NK-92 treated with Interleukin-12 subunit alpha and Interleukin-12 subunit beta, amount 100 ng/mL, for 24 hours (cell line): Measurements from ENCODE around the gene FAM47A.

Experiments
- DNase-seq: peaks from one replicate; lab custom pipeline; 2025; lab: John Stamatoyannopoulos, UW

FAM47A gene

GRCh38 chrX:34132028-34132427 is at the start of gene FAM47A:
Gene FAM47A (minus strand): TSS chrX:34132314. CDS start chrX:34132278, 36 bp downstream.
- DNase-seq = no peak

- no peak for DNase-seq
Measured at GRCh38 chrX:34147345-34147744, 15.2 kb upstream of the FAM47A start.

DNA sequence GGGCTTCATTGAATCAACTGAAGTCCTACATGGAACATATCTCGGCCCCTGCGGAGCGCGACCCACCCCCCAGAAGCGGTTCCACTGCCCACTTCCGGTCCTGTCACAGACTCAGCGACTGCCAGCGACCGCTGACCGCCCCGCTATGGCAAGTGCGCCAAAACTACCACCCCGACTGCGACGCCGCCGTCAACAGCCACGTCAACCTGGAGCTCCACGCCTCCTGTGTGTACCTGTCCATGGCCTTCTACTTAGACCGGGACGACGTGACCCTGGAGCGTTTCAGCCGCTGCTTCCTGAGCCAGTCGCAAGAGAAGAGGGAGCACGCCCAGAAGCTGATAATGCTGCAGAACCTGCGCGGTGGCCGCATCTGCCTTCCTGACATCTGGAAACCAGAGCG is 14.8 kb upstream of the FAM47A start:
- DNase-seq = no peak

- no peak for DNase-seq
Measured at GRCh38 chrX:34144246-34144645, 12.1 kb upstream of the FAM47A start.

GRCh38 chrX:34140816-34141215 is 8.7 kb upstream of the FAM47A start:
- no peak for DNase-seq

DNA sequence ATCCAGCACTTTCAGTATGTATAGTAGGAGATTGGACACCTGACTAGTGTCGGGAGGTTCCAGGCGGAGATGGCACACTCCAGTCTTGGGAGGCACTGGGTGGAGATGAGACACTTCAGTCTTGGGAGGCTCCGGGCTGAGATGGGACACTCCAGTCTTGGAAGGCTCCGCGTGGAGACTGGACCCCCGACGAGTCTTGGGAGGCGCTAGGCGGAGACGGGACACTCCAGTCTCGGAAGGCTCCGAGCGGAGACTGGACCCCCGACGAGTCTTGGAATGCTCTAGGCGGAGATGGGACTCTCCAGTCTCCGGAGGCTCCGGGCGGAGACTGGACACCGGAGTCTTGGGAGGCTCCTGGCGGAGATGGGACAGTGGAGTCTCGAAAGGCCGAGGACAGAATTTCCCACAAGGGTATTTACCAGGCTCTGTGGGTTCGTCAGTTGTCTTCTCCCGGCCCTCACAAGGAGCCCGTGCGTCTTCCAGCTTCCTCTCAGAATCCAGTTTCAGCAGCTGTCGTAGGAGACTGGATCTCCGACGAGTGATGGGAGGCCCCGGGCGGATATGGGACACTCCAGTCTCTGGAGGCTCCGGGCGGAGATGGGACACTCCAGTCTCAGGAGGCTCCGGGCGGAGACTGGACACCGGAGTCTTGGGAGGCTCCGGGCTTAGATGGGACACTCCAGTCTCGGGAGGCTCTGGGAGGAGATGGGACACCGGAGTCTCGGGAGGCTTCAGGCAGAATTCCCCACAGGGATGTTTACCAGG is 952 bp downstream of the FAM47A start:
- no peak for DNase-seq

DNA sequence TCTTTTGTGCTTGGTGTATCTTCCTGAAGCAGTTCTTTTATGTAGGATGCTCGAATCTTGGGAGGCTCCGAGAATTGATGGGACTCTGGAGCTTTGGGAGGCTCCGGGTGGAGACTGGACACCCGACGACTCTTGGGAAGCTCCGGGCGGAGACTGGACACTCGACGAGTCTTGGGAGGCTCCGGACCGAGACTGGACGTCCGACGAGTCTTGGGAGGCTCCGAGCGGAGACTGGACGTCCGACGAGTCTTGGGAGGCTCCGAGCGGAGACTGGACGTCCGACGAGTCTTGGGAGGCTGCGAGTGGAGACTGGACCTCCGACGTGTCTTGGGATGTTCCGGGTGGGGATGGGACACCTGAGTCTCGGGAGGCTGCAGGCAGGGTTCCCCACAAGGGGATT is 1.6 kb downstream of the FAM47A start:
- DNase-seq = no peak

GRCh38 chrX:34126011-34126410 is 6.1 kb downstream of the FAM47A start:
- no peak for DNase-seq

- DNase-seq = no peak
Measured at GRCh38 chrX:34119122-34119521, 13.0 kb downstream of the FAM47A start.

- no peak for DNase-seq
Measured at GRCh38 chrX:34112459-34112858, 19.7 kb downstream of the FAM47A start.
